ENCODE data around the gene STXBP3. TPM values are rescaled to one million over a fixed set of nuclear protein-coding genes. Genes with fewer than 3 reads are reported as not detected.

STXBP3 gene
- total RNA-seq, 2 experiments from 2014 or later = 46.3 to 48.1 TPM

Other genes starting within 250 kb of the STXBP3 start
- gene EEIG2, start 186.6 kb upstream of the STXBP3 start, total RNA-seq = 10 to 100 TPM; 11.9 to 16.4 TPM
- gene HENMT1, start 85.6 kb upstream of the STXBP3 start, total RNA-seq = 10 to 100 TPM; 34.1 to 36.0 TPM
- gene PRPF38B, start 54.4 kb upstream of the STXBP3 start, total RNA-seq = 10 to 100 TPM; 61.4 to 81.5 TPM
- not detected for gene FNDC7, start 33.8 kb upstream of the STXBP3 start, total RNA-seq
- not detected for gene AKNAD1, start 110.4 kb downstream of the STXBP3 start, total RNA-seq
- gene GPSM2, start 130.3 kb downstream of the STXBP3 start, total RNA-seq = 10 to 100 TPM; 30.8 to 47.3 TPM
- gene CLCC1, start 216.8 kb downstream of the STXBP3 start, total RNA-seq = 10 to 100 TPM; 14.0 to 16.6 TPM